Parathyroid adenoma (tissue), 2 donors: ENCODE results near the gene POU6F2.

Experiments
- H2AFZ ChIP-seq: fragments of 300-600 bp; sonication (generic); one replicate; pipeline ENCODE4 v1.7.0; 2017; ENCODE audit warnings: antibody characterized with exemption, mild to moderate bottlenecking
- H3K27ac ChIP-seq: fragments of 300-600 bp; sonication (generic); one replicate; pipeline ENCODE4 v1.7.0; 2017
- H3K27me3 ChIP-seq: fragments of 300-600 bp; sonication (generic); one replicate; pipeline ENCODE4 v1.7.0; 2017; ENCODE audit warnings: low read length; ENCODE audit not compliant: control insufficient read depth, insufficient read depth
- H3K36me3 ChIP-seq: fragments of 300-600 bp; sonication (generic); one replicate; pipeline ENCODE4 v1.7.0; 2017; ENCODE audit warnings: low read length; ENCODE audit not compliant: control insufficient read depth, insufficient read depth
- H3K4me1 ChIP-seq: fragments of 300-600 bp; sonication (generic); one replicate; pipeline ENCODE4 v1.7.0; 2017; ENCODE audit warnings: control low read depth
- H3K4me2 ChIP-seq: fragments of 300-600 bp; sonication (generic); one replicate; pipeline ENCODE4 v1.7.0; 2017; ENCODE audit warnings: low read length
- H3K4me3 ChIP-seq: fragments of 300-600 bp; sonication (generic); one replicate; pipeline ENCODE4 v1.7.0; 2017; ENCODE audit warnings: low read depth, low read length
- H3K79me2 ChIP-seq: fragments of 300-600 bp; sonication (generic); one replicate; pipeline ENCODE4 v1.7.0; 2017; ENCODE audit warnings: control low read depth
- H3K9ac ChIP-seq: fragments of 300-600 bp; sonication (generic); one replicate; pipeline ENCODE4 v1.7.0; 2017; ENCODE audit warnings: mild to moderate bottlenecking
- H3K9me3 ChIP-seq: fragments of 300-600 bp; sonication (generic); one replicate; pipeline ENCODE4 v1.7.0; 2017; ENCODE audit warnings: low read length; ENCODE audit not compliant: control insufficient read depth
- TF ChIP-seq, protein P1 (sequence below): fragments of 300-600 bp; sonication (generic); IDR thresholded peaks from one replicate; pipeline ENCODE4 v1.7.0; 2017; ENCODE audit warnings: antibody characterized with exemption, mild to moderate bottlenecking
- donor health status: primary hyperparathyroidism.

The POU6F2 gene

DNA sequence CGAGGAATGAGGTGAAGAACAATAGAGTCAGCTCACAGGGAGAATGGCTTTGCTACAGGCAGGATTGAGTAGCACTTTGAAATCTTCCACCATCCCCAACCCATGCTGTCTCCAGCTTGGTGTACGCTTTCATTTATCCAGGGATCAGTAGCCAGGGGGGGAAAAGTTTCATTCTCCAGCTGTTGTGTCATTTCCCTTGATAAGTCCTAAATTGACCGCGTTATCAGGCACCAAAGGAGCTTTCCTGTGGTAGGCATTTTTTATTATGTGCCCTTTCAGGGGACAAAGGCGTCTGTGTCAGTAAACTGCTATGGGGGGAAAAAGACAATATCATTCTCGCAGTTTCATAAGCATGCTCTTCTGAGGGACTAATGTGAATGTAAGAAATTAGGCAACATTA is 481.9 kb downstream of the POU6F2 start:
- no peak overlapping the region for H3K27ac ChIP-seq
- H2AFZ ChIP-seq: no peak overlapping the region
- TF ChIP-seq, protein P1, sequence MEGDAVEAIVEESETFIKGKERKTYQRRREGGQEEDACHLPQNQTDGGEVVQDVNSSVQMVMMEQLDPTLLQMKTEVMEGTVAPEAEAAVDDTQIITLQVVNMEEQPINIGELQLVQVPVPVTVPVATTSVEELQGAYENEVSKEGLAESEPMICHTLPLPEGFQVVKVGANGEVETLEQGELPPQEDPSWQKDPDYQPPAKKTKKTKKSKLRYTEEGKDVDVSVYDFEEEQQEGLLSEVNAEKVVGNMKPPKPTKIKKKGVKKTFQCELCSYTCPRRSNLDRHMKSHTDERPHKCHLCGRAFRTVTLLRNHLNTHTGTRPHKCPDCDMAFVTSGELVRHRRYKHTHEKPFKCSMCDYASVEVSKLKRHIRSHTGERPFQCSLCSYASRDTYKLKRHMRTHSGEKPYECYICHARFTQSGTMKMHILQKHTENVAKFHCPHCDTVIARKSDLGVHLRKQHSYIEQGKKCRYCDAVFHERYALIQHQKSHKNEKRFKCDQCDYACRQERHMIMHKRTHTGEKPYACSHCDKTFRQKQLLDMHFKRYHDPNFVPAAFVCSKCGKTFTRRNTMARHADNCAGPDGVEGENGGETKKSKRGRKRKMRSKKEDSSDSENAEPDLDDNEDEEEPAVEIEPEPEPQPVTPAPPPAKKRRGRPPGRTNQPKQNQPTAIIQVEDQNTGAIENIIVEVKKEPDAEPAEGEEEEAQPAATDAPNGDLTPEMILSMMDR: no peak
- H3K4me1 ChIP-seq: no peaks in the 10 kb centered on the region
- H3K79me2 ChIP-seq: no peaks in the 10 kb centered on the region
- H3K9ac ChIP-seq: no peak overlapping the region
- no peaks in the 10 kb centered on the region for H3K27me3 ChIP-seq
- no peak overlapping the region for H3K4me2 ChIP-seq
- no peaks in the 10 kb centered on the region for H3K9me3 ChIP-seq
- no peaks in the 10 kb centered on the region for H3K36me3 ChIP-seq
- H3K4me3 ChIP-seq: no peak overlapping the region

DNA sequence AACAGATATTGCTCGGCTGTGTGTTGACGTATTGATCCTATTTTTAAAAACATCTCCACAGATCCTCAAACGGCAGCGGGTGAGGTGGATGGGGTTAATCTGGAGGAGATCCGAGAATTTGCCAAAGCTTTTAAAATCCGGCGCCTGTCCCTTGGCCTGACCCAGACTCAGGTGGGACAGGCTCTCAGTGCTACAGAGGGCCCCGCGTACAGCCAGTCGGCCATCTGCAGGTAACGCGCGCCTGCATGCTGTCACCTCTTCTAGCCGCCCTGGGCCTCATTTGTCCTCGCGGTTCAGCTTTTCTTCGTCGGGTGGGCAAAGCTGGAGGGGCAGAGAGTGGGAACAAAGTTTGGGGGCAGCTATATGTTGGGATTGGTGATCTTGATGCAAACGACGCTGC is 482.8 kb downstream of the POU6F2 start:
- TF ChIP-seq, protein P1: no peak
- Histone ChIP-seq H3K4me3 (no peak overlapping the region), H3K9ac (no peak overlapping the region), H3K9me3 (no peaks in the 10 kb centered on the region), H3K79me2 (no peaks in the 10 kb centered on the region), H2AFZ (no peak overlapping the region), H3K4me1 (no peaks in the 10 kb centered on the region), H3K36me3 (no peaks in the 10 kb centered on the region), H3K4me2 (no peak overlapping the region), H3K27ac (no peak overlapping the region), H3K27me3 (no peaks in the 10 kb centered on the region)

DNA sequence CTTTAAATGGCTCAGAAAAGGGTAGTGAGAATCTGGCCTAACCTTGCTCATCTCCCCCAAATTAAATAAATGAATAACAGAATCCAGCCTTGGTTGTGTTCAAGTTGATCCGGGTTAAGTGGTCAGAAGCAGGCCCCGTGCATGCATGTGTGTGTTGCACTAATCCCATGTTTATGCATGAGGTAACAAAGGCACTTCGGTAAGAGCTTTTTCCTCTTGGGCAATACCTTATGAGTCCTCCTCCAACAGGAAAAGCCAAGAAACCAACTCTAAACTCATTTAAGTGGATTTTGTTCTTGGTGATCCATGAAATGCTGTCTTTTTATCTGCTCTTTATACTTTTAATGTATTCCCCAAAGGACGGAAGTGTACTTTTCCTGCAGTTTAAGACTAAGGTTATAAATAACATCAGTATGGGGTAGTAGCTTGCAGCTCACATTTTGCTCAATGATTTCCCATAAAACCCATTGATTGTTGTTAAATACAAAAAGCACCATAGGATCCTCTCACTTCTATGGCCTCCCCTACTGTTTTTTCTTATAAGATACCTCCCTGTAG is 483.6 kb downstream of the POU6F2 start:
- no peak overlapping the region for H3K4me2 ChIP-seq
- no peak overlapping the region for H2AFZ ChIP-seq
- no peaks in the 10 kb centered on the region for H3K79me2 ChIP-seq
- H3K4me3 ChIP-seq: no peak overlapping the region
- H3K27me3 ChIP-seq: no peaks in the 10 kb centered on the region
- H3K36me3 ChIP-seq: no peaks in the 10 kb centered on the region
- no peaks in the 10 kb centered on the region for H3K4me1 ChIP-seq
- H3K27ac ChIP-seq: no peak overlapping the region
- no peaks in the 10 kb centered on the region for H3K9me3 ChIP-seq
- no peak overlapping the region for H3K9ac ChIP-seq
- TF ChIP-seq, protein P1: no peak

DNA sequence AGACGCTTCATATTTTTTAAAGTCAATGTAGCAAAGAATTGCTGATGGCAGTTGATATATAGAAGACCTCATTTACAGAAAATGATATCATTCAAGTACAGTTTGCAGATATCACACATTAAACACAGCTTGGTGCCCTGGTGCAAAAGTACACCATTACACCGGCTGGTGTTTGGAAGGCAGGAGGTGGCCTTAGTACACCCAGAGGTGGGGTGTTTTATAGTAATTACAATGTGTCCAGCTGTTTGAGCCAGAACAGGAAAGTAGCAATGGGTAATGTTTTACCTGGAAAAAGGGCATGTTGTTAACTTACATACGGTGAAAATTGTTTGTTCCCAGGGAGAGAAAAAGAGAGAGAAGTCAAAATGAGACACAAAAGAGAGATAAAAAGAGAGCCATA is 485.5 kb downstream of the POU6F2 start:
- Histone ChIP-seq H3K27ac (no peak overlapping the region), H2AFZ (no peak overlapping the region), H3K4me1 (no peaks in the 10 kb centered on the region)

More for the DNA sequence above, 485.5 kb downstream of the POU6F2 start:
- TF ChIP-seq, protein P1: no peak
- H3K4me3 ChIP-seq: no peak overlapping the region
- H3K4me2 ChIP-seq: no peak overlapping the region
- H3K27me3 ChIP-seq: no peaks in the 10 kb centered on the region
- no peaks in the 10 kb centered on the region for H3K36me3 ChIP-seq
- no peaks in the 10 kb centered on the region for H3K79me2 ChIP-seq
- no peaks in the 10 kb centered on the region for H3K9me3 ChIP-seq
- H3K9ac ChIP-seq: no peak overlapping the region
